Peyer's patch (tissue), 4 donors: ENCODE measurements around the gene AP4M1.

Experiments used
- CTCF ChIP-seq, 6 experiments: fragments of 450-650 bp in 4 of 6; fragments of 200-600 bp in 2 of 6; sonication (generic) in 1 of 6; IDR thresholded peaks; one replicate each; pipeline ENCODE4 v1.5.1; 2017 to 2019; ENCODE audit warnings: antibody characterized with exemption in 6 of 6, mild to moderate bottlenecking in 3 of 6, moderate library complexity in 1 of 6
- POLR2A ChIP-seq, 2 donors: fragments of 450-650 bp; IDR thresholded peaks; one replicate each; pipeline ENCODE4 v1.5.1; 2017; ENCODE audit warnings: antibody characterized with exemption in 2 of 2, mild to moderate bottlenecking in 2 of 2, moderate library complexity in 2 of 2

GRCh38 chr7:100085515-100085914 lies 15.9 kb upstream of the AP4M1 start:
- TF ChIP-seq POLR2A (IDR thresholded peaks at IDR 0.05) (no peak), CTCF (IDR thresholded peaks at IDR 0.05) (no peak)
